ENCODE measurements around the gene TBC1D1.

The TBC1D1 gene

DNA sequence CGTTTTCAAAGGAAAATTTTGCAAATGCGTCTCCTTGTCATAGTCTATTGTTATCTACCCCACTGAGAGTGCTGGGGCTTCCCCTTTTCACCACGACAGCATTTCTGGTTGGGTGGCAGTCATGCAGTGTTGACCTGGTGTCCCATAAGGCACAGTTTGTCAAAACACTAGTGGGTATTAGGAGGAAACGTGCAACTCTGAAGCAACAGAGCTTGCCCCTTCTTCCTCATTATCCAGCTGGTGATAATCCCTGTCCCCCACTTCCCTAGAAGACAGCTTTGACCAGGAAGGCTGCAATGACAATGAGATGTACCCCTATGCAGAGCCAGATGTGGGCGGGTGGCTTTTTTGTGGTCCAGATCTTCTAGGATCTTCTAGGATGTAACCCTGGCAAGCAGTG lies 1.8 kb downstream of the TBC1D1 start:
- TF ChIP-seq, protein P1, sequence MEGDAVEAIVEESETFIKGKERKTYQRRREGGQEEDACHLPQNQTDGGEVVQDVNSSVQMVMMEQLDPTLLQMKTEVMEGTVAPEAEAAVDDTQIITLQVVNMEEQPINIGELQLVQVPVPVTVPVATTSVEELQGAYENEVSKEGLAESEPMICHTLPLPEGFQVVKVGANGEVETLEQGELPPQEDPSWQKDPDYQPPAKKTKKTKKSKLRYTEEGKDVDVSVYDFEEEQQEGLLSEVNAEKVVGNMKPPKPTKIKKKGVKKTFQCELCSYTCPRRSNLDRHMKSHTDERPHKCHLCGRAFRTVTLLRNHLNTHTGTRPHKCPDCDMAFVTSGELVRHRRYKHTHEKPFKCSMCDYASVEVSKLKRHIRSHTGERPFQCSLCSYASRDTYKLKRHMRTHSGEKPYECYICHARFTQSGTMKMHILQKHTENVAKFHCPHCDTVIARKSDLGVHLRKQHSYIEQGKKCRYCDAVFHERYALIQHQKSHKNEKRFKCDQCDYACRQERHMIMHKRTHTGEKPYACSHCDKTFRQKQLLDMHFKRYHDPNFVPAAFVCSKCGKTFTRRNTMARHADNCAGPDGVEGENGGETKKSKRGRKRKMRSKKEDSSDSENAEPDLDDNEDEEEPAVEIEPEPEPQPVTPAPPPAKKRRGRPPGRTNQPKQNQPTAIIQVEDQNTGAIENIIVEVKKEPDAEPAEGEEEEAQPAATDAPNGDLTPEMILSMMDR (IDR thresholded peaks at IDR 0.05; ENCODE audit: low read depth, low read length, missing control alignments), result no peak
- in situ Hi-C loops (cut with HindIII; ENCODE audit: low sequenced_read_pairs), result no loop called here
- no peak overlapping the region for H3K4me3 ChIP-seq (ENCODE audit: low read depth, low read length)

DNA sequence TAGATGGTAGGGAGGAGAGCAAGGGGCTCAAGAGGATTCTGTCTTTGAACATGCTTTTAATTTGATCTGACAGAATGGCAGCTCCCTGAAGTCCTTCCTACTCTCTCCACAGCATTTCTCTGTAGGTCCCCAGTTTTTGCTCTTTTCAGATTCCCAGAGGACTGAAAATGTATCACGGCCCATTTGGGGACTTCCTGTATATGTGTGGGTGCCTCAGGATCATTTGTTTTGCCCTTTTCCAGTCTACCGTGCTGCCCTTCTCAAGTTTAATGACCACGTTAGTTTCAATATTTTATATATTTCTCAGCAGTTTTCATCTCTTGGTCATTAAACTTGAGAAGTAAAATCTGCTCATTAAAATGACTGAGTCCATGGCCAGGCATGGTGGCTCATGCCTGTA lies 2.3 kb downstream of the TBC1D1 start:
- H3K4me3 ChIP-seq (ENCODE audit: low read depth, low read length), result no peak overlapping the region
- in situ Hi-C loops (cut with HindIII; ENCODE audit: low sequenced_read_pairs), result no loop called here
- no peak for DNase-seq (ENCODE audit: low read depth)
- TF ChIP-seq, protein P1 (IDR thresholded peaks at IDR 0.05; ENCODE audit: low read depth, low read length, missing control alignments), result no peak

More for the DNA sequence above, 1.8 kb downstream of the TBC1D1 start:
- DNase-seq (ENCODE audit: low read depth), result no peak

- in situ Hi-C loops (cut with HindIII; ENCODE audit: low sequenced_read_pairs), result loop anchor here (5.0 kb wide), 1 partner anchor 38 kb away; no protein-coding TSS in a partner anchor
- no peak for DNase-seq (ENCODE audit: low read depth)
- no peak overlapping the region for H3K4me3 ChIP-seq (ENCODE audit: low read depth, low read length)
- TF ChIP-seq, protein P1 (IDR thresholded peaks at IDR 0.05; ENCODE audit: low read depth, low read length, missing control alignments), result no peak
Observed at GRCh38 chr4:37895271-37895670, 4.4 kb downstream of the TBC1D1 start.

GRCh38 chr4:37896206-37896860 lies 5.4 kb downstream of the TBC1D1 start:
- DNase-seq (ENCODE audit: low read depth), result no peak
- TF ChIP-seq, protein P1 (IDR thresholded peaks at IDR 0.05; ENCODE audit: low read depth, low read length, missing control alignments), result no peak
- in situ Hi-C loops (cut with HindIII; ENCODE audit: low sequenced_read_pairs), result loop anchor here (5.0 kb wide), 1 partner anchor 39 kb away; no protein-coding TSS in a partner anchor

GRCh38 chr4:37902212-37902611 lies 11.3 kb downstream of the TBC1D1 start:
- TF ChIP-seq, protein P1 (IDR thresholded peaks at IDR 0.05; ENCODE audit: low read depth, low read length, missing control alignments), result no peak

More at GRCh38 chr4:37896206-37896860, 5.4 kb downstream of the TBC1D1 start:
- H3K4me3 ChIP-seq (ENCODE audit: low read depth, low read length), result no peak overlapping the region

GRCh38 chr4:37902738-37903693 lies 12.1 kb downstream of the TBC1D1 start:
- TF ChIP-seq, protein P1 (IDR thresholded peaks at IDR 0.05; ENCODE audit: low read depth, low read length, missing control alignments), result no peak
- DNase-seq (ENCODE audit: low read depth), result no peak
- in situ Hi-C loops (cut with HindIII; ENCODE audit: low sequenced_read_pairs), result no loop called here
- H3K4me3 ChIP-seq (ENCODE audit: low read depth, low read length), result no peak overlapping the region

More at GRCh38 chr4:37902212-37902611, 11.3 kb downstream of the TBC1D1 start:
- DNase-seq (ENCODE audit: low read depth), result no peak
- in situ Hi-C loops (cut with HindIII; ENCODE audit: low sequenced_read_pairs), result no loop called here
- H3K4me3 ChIP-seq (ENCODE audit: low read depth, low read length), result no peak overlapping the region

Data from astrocyte of the cerebellum (primary cell).